Central memory CD4-positive, alpha-beta T cell (primary cell): Measurements from ENCODE around the gene OR6C74.

Experiments
- DNase-seq: peaks from one replicate; pipeline ENCODE4 v3.0.0; 2022
- total RNA-seq, 3 experiments: gene quantifications; one replicate each; lab custom pipeline; 2026; lab: John Stamatoyannopoulos, UW

OR6C74 gene
- total RNA-seq, result 0 reads per million in 3 experiments

GRCh38 chr12:55244309-55244708 is at the start of gene OR6C74:
OR6C74 (plus strand) TSS chr12:55244609; CDS start chr12:55247288, 2,679 bp downstream.
- DNase-seq, result no peak

DNA sequence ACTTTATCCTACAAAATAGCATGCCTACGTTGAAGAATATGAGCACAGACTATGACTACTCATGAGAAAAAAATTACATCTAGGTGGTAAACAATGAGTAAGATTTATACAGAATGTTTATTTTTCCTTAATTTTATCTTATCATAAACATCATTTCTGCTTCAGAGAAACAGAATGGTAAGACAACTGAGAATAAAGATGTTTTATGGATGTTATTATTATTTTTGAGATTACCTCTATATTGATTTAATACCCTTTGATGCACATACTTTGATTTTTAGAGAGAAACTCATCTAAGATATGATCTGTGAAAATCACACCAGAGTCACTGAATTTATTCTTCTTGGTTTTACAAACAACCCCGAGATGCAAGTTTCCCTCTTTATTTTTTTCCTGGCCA is 23.7 kb upstream of the OR6C74 start, which contains the start of gene OR10A7:
Gene OR10A7, plus strand, starts transcription at position 301 of the 400 bp plus-strand sequence. Its CDS starts 0 bp downstream, at position 301.
- DNase-seq, result no peak

GRCh38 chr12:55226523-55226922 is 17.9 kb upstream of the OR6C74 start:
- no peak for DNase-seq

DNA sequence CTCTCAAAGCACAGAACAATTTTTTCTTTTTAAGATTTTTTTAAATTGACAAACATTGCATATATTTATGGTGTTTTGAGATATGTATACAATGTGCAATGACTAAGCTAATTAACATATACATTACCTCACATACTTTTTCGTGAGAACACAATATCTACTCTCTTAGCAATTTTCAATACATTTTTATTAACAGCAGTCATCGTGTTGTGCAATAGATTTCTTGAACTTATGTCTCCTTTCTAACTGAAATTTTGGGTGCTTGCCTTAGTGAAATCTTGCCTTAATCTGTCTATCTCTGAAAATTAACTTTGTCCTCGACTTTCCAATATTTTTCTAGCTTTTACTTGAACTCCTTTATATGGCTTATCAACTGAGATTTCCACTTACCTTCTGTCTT is 16.8 kb upstream of the OR6C74 start:
- no peak for DNase-seq

DNA sequence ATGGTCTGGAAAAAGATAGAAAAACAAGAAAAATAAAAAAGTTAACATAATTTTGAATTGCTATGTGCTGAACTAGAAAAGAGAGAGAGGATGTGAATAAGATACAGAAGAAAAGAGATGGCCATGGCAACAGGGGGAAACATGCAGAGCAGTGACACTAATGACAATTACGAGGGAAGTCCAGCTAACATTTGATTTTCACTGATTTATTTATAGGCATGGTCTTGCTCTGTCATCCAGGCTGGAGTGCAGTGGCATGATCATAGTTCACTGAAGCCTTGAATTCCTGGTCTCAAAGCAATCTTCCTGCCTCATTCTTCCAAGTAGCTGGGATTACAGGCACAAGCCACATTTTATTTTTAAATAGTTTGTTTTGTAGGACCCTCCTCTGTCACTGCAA is 1.8 kb downstream of the OR6C74 start:
- DNase-seq, result no peak

DNA sequence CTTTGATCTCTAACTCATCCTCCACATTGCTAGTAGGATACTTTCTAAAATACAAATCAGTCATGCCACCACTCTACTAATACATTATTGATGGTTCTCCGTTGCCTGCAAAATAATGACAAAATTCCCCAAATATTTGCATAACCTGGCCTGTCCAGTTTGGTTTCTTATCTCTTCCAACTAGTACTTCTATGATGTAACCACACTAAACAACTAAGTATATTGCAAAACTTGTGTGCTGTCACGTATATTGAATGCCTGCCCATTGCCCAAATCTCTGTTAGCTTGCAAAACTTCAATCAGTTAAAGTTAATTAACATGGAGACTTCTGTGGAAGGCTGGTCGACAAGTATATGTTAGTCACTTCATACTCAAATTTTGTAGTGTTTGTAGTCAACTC is 6.5 kb downstream of the OR6C74 start:
- no peak for DNase-seq

DNA sequence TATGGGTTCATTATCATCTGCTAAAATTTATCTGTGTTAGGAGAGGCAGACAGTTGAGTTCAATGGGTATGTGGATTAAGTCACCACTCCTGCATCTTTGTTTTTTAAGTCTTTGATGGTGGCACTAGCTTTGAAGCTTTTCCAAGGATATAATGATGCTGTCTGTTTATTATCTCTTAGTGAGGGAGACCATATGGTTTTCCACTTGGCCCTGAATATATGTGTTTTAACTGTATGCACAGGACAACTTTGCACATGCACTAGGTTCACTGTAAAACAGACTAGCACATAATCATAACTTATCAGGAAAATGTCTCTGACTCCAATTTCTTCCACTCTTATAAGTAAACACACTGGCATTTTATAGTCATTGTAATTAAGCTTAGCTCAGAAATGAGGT is 8.9 kb downstream of the OR6C74 start:
- DNase-seq, result no peak

DNA sequence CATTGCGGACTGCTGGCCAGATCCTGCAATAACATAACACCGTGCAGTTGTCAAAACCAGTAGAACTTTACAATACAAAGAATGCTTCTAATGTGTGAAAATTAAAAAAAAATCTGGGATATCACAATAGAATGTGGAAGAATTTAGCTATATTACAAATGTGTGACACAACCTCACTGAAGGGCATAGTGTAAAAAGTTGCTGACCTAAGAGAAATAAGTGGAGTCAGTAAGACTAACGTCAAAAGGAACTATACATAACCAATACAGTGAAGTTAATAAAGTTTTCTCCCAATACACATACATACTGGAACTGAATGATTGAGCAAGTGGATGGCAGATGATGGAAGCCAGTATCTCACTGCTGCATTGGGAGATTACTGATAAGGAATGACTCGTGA is 12.4 kb downstream of the OR6C74 start:
- no peak for DNase-seq

GRCh38 chr12:55258303-55258702 is 13.9 kb downstream of the OR6C74 start:
- no peak for DNase-seq

GRCh38 chr12:55280991-55281390 is 36.6 kb downstream of the OR6C74 start:
- no peak for DNase-seq

- no peak for DNase-seq
These were observed 45.6 kb downstream of the OR6C74 start for GRCh38 chr12:55289999-55290398.
